ENCODE results near the gene IFNG. TPM values are rescaled to one million over a fixed set of nuclear protein-coding genes. Genes with fewer than 3 reads are reported as not detected.

Gene IFNG
- total and polyA plus RNA-seq, 8 donors: 0.38 TPM; not detected in 7

DNA sequence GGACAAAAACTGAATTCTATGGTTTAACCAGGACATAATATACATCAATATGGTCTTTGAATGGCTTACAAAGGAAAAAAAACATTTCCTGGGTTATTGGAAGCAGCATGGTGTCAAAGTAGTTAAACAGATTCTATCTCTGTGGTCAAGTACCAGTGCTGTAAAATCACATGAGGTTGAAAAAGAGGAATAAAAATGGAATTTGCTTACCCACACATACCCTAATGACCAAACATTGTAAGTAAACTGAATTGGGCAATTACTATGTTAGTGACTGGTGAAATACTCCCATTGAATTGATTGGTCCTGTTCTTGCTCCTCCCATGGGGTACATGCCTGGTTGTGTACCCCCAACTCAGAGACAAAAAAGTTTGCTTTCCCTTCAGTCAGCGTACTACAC lies 19.6 kb downstream of the IFNG start:
- H3K4me1 ChIP-seq: no peaks in the 10 kb centered on the region
- H3K4me3 ChIP-seq: no peak overlapping the region
- FAIRE-seq (no peak), DNase-seq (no peak), ATAC-seq (no peak)
- no peak overlapping the region for H3K27ac ChIP-seq
- no peaks in the 10 kb centered on the region for H3K27me3 ChIP-seq
- intact Hi-C loops (cut with DNase I): no loop called here
- H3K9me3 ChIP-seq: no peaks in the 10 kb centered on the region
- TF ChIP-seq CTCF (IDR thresholded peaks at IDR 0.05): no peak
- H3K36me3 ChIP-seq: no peaks in the 10 kb centered on the region
- 77 to 92% methylated on average over 1 of the region's 1 CpG for WGBS, 2 donors

GRCh38 chr12:68139001-68139400 lies 20.5 kb downstream of the IFNG start:
- Histone ChIP-seq H3K4me3 (no peak overlapping the region), H3K9me3 (no peaks in the 10 kb centered on the region), H3K27ac (no peak overlapping the region), H3K27me3 (no peaks in the 10 kb centered on the region), H3K36me3 (no peaks in the 10 kb centered on the region), H3K4me1 (no peaks in the 10 kb centered on the region)
- TF ChIP-seq CTCF (IDR thresholded peaks at IDR 0.05): no peak
- ATAC-seq: no peak
- DNase-seq: no peak
- WGBS, 2 donors: 60 to 79% methylated on average over 1 of the region's 1 CpG
- intact Hi-C loops (cut with DNase I): no loop called here
- FAIRE-seq: no peak

DNA sequence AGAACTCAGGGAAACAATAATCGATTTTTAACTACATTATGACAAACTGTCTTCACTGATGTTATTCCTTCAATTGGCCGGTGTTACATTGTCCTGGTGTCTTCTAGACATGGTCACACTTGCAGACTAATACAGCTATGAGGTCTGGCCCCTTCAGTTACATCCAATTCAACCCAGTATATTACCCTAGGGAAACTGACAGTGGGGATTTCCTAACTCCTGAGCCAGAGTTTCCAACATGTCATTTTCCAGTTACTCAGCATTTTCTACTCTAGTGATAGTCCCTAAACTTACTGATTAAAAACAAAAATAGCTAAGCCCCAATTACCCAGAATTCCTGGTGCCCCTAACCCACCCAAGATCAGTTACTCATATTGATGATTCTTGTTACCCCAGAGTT lies 21.1 kb downstream of the IFNG start:
- FAIRE-seq (no peak), ATAC-seq (no peak), DNase-seq (no peak)
- Histone ChIP-seq H3K27ac (no peak overlapping the region), H3K9me3 (no peaks in the 10 kb centered on the region), H3K36me3 (no peaks in the 10 kb centered on the region), H3K27me3 (no peaks in the 10 kb centered on the region), H3K4me1 (no peaks in the 10 kb centered on the region), H3K4me3 (no peak overlapping the region)
- no peak for TF ChIP-seq CTCF (IDR thresholded peaks at IDR 0.05)
- WGBS, 2 donors: 67 to 86% methylated on average over 2 of the region's 2 CpGs
- intact Hi-C loops (cut with DNase I): no loop called here

- no peak overlapping the region for H3K4me3 ChIP-seq
- WGBS, 2 donors: 57 to 61% methylated on average over 3 of the region's 3 CpGs
- no peaks in the 10 kb centered on the region for H3K4me1 ChIP-seq
- no peaks in the 10 kb centered on the region for H3K27me3 ChIP-seq
- ATAC-seq (no peak), FAIRE-seq (no peak), DNase-seq (no peak)
- TF ChIP-seq CTCF (IDR thresholded peaks at IDR 0.05): no peak
- no peak overlapping the region for H3K27ac ChIP-seq
- H3K36me3 ChIP-seq: no peaks in the 10 kb centered on the region
- H3K9me3 ChIP-seq: no peaks in the 10 kb centered on the region
- intact Hi-C loops (cut with DNase I): no loop called here
Measured at GRCh38 chr12:68137335-68137830, 22.2 kb downstream of the IFNG start.

DNA sequence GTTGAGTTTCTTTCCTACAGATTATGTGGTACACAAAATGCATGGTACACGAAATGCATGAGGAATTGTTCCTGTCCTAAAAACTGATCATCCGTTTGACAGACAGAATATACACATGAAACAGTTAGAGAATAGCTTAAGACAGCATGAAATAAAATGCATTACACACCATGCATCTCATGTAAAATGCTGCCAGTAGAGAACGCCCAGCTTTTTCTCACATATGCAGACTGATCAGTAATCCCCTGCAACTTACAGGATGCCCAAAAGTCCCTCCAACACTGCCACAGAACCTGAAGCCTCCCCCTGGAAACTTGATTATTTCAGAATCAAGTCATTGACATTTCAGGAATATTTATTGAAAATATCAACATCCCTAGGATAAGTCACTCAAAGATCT lies 24.0 kb downstream of the IFNG start:
- WGBS, 2 donors: 65 to 78% methylated on average over 3 of the region's 3 CpGs
- Histone ChIP-seq H3K36me3 (no peaks in the 10 kb centered on the region), H3K27me3 (no peaks in the 10 kb centered on the region), H3K9me3 (no peaks in the 10 kb centered on the region), H3K4me1 (no peaks in the 10 kb centered on the region), H3K4me3 (no peak overlapping the region), H3K27ac (no peak overlapping the region)
- no peak for DNase-seq
- no peak for FAIRE-seq
- ATAC-seq: no peak
- intact Hi-C loops (cut with DNase I): no loop called here
- no peak for TF ChIP-seq CTCF (IDR thresholded peaks at IDR 0.05)

Data from pancreas (tissue), 10 donors.